Measurements from ENCODE around the gene KIF1B.

DNA sequence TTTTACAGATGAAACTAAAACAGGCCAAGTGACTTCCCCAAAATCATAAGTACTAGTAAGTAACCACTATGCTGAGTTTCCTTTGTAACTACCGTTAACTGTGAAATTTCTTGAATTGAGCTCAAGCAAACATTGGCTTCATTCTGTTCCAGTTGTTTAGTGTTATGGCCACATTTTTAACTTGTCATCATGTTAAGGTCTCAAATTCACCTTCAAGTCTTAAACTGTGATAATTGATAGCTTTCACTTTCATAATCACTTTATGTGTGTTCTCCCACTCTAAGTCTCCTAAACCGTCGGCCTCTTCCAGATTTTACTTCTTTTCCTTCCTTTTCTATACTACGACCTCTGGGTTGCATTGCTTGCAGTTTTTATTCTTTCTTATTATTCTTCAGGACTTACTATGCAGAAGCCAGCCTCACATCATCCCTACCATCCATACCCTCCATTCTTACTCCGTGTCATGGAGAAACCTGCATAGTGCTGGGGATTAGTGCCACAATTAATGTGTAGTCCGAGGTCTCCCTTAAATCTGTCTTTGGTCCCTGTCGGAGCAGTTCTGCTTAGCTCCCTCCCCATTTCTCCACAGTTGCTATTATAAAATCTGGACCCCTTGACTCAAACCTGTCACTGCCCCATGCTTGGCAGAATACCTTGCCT is 5.8 kb downstream of the KIF1B start:
- TF ChIP-seq POLR2AphosphoS5 (IDR thresholded peaks at IDR 0.05; ENCODE audit: low read depth, low read length) (no peak), POLR2A (IDR thresholded peaks at IDR 0.05; ENCODE audit: low read depth, low read length) (no peak), TAF1 (IDR thresholded peaks at IDR 0.05; ENCODE audit: low read depth, low read length) (no peak)
